MM.1S (cell line): ENCODE results near the gene ZDHHC12.

ENCODE experiments used
- DNase-seq: peaks from one replicate; pipeline ENCODE4 v3.0.0-alpha.2; 2015
- H2AFZ ChIP-seq: fragments of 300-600 bp; sonication (generic); 2 replicates; pipeline ENCODE4 v1.6.0; 2016; ENCODE audit warnings: antibody characterized with exemption, low read length
- H3F3A ChIP-seq: fragments of 300-600 bp; sonication (generic); 2 replicates; pipeline ENCODE4 v1.6.1; 2016; ENCODE audit warnings: mild to moderate bottlenecking, antibody characterized with exemption, low read length, moderate library complexity, mixed read lengths; ENCODE audit not compliant: insufficient read depth
- H3K27ac ChIP-seq: fragments of 300-600 bp; sonication (generic); 2 replicates; pipeline ENCODE4 v1.5.1; 2016; ENCODE audit warnings: mild to moderate bottlenecking, low read length
- H3K27me3 ChIP-seq: fragments of 300-600 bp; sonication (generic); replicated peaks from 2 replicates; pipeline ENCODE4 v1.6.0; 2016; ENCODE audit warnings: low read length; ENCODE audit not compliant: insufficient read depth
- H3K36me3 ChIP-seq: fragments of 300-600 bp; sonication (generic); replicated peaks from 2 replicates; pipeline ENCODE4 v1.6.1; 2016; ENCODE audit warnings: mild to moderate bottlenecking, low read length, mixed read lengths; ENCODE audit not compliant: insufficient read depth
- H3K4me1 ChIP-seq: fragments of 300-600 bp; sonication (generic); 2 replicates; pipeline ENCODE4 v1.6.1; 2016; ENCODE audit warnings: low read length, mixed read lengths
- H3K4me2 ChIP-seq: fragments of 300-600 bp; sonication (generic); 2 replicates; pipeline ENCODE4 v1.6.0; 2016; ENCODE audit warnings: low read depth, low read length
- H3K4me3 ChIP-seq: fragments of 300-600 bp; sonication (generic); 2 replicates; pipeline ENCODE4 v1.5.1; 2016; ENCODE audit warnings: low read length, mixed read lengths
- H3K79me2 ChIP-seq: fragments of 300-600 bp; sonication (generic); 2 replicates; pipeline ENCODE4 v1.6.1; 2016; ENCODE audit warnings: mixed run types, low read length, mixed read lengths
- H3K9ac ChIP-seq: fragments of 300-600 bp; sonication (generic); 2 replicates; pipeline ENCODE4 v1.6.1; 2016; ENCODE audit warnings: low read length, mixed read lengths
- H3K9me2 ChIP-seq: fragments of 300-600 bp; sonication (generic); replicated peaks from 2 replicates; pipeline ENCODE4 v1.6.1; 2016; ENCODE audit warnings: mild to moderate bottlenecking, low read length, mixed read lengths; ENCODE audit not compliant: insufficient read depth
- H3K9me3 ChIP-seq: fragments of 300-600 bp; sonication (generic); replicated peaks from 2 replicates; pipeline ENCODE4 v1.6.1; 2016; ENCODE audit warnings: mild to moderate bottlenecking, low read length, mixed read lengths; ENCODE audit not compliant: insufficient read depth
- H4K20me1 ChIP-seq: fragments of 300-600 bp; sonication (generic); 2 replicates; pipeline ENCODE4 v1.6.1; 2016; ENCODE audit warnings: mild to moderate bottlenecking, low read length, moderate library complexity, mixed read lengths; ENCODE audit not compliant: insufficient read depth
- CTCF ChIP-seq: fragments of 300-600 bp; sonication (generic); IDR thresholded peaks from 2 replicates; pipeline ENCODE4 v1.5.1; 2016; ENCODE audit warnings: antibody characterized with exemption, low read length, mixed read lengths
- EZH2 ChIP-seq: fragments of 300-600 bp; sonication (generic); optimal IDR thresholded peaks from 2 replicates; pipeline ENCODE3; 2017; ENCODE audit warnings: low read depth, mild to moderate bottlenecking, antibody characterized with exemption, low read length, mixed read lengths
- EZH2phosphoT487 ChIP-seq: fragments of 300-600 bp; sonication (generic); IDR thresholded peaks from 2 replicates; pipeline ENCODE4 v1.6.1; 2018; ENCODE audit warnings: antibody characterized with exemption, low read length

ZDHHC12 gene

GRCh38 chr9:128747241-128747640, 23.3 kb upstream of the ZDHHC12 start:
- no peak for TF ChIP-seq EZH2
- no peak for TF ChIP-seq EZH2phosphoT487
- TF ChIP-seq CTCF, result no peak
- no peaks in the 10 kb centered on the region for H4K20me1 ChIP-seq
- no peak overlapping the region for H3K9ac ChIP-seq
- no peak for DNase-seq
- H3K9me2 ChIP-seq, result no peaks in the 10 kb centered on the region
- H3K4me3 ChIP-seq, result no peak overlapping the region
- H3K36me3 ChIP-seq, result no peaks in the 10 kb centered on the region
- no peaks in the 10 kb centered on the region for H3K79me2 ChIP-seq
- H3K27me3 ChIP-seq, result no peaks in the 10 kb centered on the region
- H2AFZ ChIP-seq, result no peak overlapping the region
- no peak overlapping the region for H3K27ac ChIP-seq
- no peaks in the 10 kb centered on the region for H3K9me3 ChIP-seq
- no peaks in the 10 kb centered on the region for H3F3A ChIP-seq
- no peaks in the 10 kb centered on the region for H3K4me1 ChIP-seq
- H3K4me2 ChIP-seq, result no peak overlapping the region

DNA sequence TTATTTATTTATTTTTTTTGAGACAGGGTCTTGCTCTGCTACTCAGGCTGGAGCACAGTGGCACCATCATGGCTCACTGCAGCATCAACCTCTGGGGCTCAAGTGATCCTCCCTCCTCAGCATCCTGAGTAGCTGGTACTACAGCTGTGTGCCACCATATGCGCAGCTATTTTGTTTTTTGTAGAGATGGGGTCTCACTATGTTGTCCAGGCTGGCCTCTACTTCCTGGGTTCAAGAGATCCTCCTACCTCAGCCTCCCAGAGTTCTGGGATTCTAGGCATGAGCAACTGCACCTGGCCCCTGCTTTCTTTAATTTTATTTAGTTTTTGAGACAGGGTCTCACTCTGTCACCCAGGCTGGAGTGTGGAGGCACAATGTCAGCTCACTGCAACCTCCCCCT, 19.5 kb upstream of the ZDHHC12 start:
- no peaks in the 10 kb centered on the region for H4K20me1 ChIP-seq
- no peaks in the 10 kb centered on the region for H3F3A ChIP-seq
- H3K9me2 ChIP-seq, result no peaks in the 10 kb centered on the region
- no peaks in the 10 kb centered on the region for H3K4me1 ChIP-seq
- no peaks in the 10 kb centered on the region for H3K79me2 ChIP-seq
- no peaks in the 10 kb centered on the region for H3K27me3 ChIP-seq
- DNase-seq, result no peak
- no peak overlapping the region for H3K9ac ChIP-seq
- no peak overlapping the region for H2AFZ ChIP-seq
- H3K4me2 ChIP-seq, result no peak overlapping the region
- no peaks in the 10 kb centered on the region for H3K9me3 ChIP-seq
- no peaks in the 10 kb centered on the region for H3K36me3 ChIP-seq
- no peak for TF ChIP-seq EZH2
- TF ChIP-seq CTCF, result no peak
- no peak for TF ChIP-seq EZH2phosphoT487
- no peak overlapping the region for H3K4me3 ChIP-seq
- H3K27ac ChIP-seq, result no peak overlapping the region

DNA sequence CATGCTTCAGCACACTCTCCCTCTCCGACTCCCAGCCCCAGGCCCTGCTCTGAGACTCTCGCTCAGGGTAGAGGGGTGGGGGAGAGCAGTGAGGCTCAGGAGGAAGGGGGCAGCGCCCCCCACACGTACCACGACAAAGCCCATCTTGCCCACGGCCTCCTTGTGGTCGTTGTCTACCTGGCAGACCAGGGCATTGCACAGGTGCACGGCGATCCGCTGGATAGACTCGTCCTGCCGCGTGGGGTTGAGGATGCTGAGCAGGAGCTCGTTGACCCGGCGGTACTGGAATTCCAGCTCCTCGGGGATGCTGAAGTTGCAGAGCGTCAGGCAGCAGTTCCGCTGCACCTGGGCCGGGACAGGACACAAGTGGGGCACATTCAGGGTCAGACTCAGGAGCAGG, 18.5 kb upstream of the ZDHHC12 start:
- Histone ChIP-seq H3K9me3 (no peaks in the 10 kb centered on the region), H3F3A (no peaks in the 10 kb centered on the region), H3K4me2 (no peak overlapping the region), H3K9me2 (no peaks in the 10 kb centered on the region), H3K9ac (no peak overlapping the region), H3K36me3 (no peaks in the 10 kb centered on the region), H2AFZ (no peak overlapping the region), H3K4me1 (no peaks in the 10 kb centered on the region), H3K79me2 (no peaks in the 10 kb centered on the region), H3K27me3 (no peaks in the 10 kb centered on the region), H4K20me1 (no peaks in the 10 kb centered on the region), H3K27ac (no peak overlapping the region), H3K4me3 (no peak overlapping the region)
- TF ChIP-seq CTCF, result no peak
- DNase-seq, result no peak

DNA sequence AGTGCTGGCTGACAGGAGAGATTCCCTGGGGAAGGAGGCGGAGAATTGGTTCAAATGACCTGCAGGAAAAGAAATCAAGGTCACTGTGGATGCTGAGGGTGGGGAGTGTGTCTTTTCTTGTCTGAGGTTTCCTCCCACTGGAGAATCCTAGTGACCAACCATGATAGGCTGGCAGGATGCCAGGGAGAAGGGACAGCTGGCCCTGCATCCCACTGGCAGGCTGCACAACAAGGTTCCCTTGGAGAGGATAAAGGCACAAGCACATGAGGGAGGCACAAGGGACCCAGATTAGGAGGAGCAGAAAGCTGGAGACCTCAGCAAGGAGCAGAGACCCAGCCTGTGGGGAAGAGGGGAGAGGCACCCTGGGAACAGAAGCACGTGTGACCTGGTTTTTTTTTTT, 11.4 kb upstream of the ZDHHC12 start:
- no peaks in the 10 kb centered on the region for H3K36me3 ChIP-seq
- H3K79me2 ChIP-seq, result no peaks in the 10 kb centered on the region
- H3K4me2 ChIP-seq, result no peak overlapping the region
- no peaks in the 10 kb centered on the region for H4K20me1 ChIP-seq
- no peaks in the 10 kb centered on the region for H3K4me1 ChIP-seq
- no peaks in the 10 kb centered on the region for H3F3A ChIP-seq
- TF ChIP-seq EZH2 (no peak), CTCF (no peak), EZH2phosphoT487 (no peak)
- H3K9ac ChIP-seq, result no peak overlapping the region
- H3K9me2 ChIP-seq, result no peaks in the 10 kb centered on the region
- no peak for DNase-seq
- no peaks in the 10 kb centered on the region for H3K9me3 ChIP-seq
- no peak overlapping the region for H2AFZ ChIP-seq
- no peak overlapping the region for H3K4me3 ChIP-seq
- no peaks in the 10 kb centered on the region for H3K27me3 ChIP-seq
- H3K27ac ChIP-seq, result no peak overlapping the region
